ENCODE measurements around the gene FAF1. TPM values are rescaled to one million over a fixed set of nuclear protein-coding genes. Genes with fewer than 3 reads are reported as not detected.

The FAF1 gene
- total RNA-seq, 1 experiment from 2014 or later, result 135 TPM

DNA sequence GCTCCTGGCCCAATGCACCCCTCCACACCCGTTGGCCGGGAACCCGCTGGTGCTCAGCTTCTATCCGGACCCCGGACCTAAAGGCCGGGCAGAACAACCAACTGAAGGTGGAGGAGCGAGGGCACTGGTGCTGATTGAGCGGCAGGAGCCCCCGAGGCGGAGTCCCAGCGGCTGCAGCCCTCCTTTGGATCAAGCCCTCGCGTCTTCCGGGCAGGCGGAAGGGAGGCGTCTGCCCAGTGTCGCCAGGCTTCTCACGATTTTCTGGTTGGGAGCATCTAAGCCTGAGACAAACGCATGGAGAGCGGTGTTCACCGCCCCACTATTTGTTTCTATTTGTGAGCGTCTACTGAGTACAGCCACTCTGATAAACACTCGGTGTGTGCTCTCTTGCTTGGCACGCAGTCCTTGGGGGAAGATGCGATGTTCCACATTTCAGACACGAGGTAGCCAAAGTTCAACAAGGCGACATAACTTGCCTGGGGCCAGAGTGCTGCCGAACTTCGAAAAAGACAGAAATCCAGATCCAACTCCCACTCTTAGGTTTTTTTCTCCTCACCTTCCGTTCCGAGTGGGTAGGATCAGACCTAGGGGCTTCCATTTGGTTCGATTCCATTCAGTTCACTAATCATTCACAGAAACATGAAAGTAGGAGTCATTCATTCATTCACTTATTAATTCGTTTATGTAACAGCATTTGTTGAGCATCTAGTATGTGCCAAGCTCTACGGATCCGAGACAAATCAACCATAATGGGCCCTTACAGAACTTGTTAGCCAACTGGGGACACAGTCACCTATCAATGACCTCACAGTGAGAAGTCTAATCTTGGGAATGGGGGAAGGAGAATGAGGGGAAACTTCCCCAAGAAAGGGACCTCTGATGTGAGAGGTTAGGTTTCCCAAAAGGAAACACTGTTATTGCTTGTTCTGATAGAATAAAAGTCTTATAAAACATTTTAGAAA is 532.0 kb downstream of the FAF1 start:
- DNase-seq (ENCODE audit: low read depth), result peak; percentile 43

DNA sequence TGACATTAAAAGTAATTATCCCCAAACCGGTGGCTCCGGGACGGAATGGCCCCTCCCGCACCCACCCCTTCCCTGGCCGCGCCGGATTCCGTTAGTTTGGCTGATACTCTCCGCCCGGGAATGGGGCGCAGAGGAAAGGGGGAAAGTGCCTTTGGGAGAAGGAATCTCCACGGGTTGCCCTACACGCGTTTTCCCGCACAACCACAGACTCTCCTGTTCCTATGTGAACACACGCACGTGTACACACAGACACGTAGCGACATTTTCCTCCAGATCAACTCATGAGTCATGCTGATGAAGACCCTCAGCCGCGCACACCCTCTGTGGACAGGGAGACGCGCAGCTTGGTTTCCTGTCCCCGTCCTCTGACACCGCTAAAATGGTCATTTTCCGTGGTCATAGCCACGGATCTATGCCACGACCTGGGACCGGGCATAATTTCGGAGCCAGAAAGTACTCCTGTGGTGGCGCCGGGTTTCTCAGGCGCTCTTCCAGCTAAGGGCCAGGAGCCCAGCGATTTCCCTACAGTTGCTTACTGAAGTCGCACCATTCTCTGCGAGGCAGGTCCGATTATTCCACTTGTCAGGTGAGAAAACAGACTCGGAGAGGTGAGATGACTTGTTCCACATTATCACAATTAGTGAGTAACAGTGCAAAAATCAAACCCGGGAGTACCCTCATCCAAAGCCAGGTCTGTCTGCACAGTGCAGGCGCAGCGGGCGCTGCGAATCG is 532.8 kb downstream of the FAF1 start:
- DNase-seq (ENCODE audit: low read depth), result peak; percentile 41

DNA sequence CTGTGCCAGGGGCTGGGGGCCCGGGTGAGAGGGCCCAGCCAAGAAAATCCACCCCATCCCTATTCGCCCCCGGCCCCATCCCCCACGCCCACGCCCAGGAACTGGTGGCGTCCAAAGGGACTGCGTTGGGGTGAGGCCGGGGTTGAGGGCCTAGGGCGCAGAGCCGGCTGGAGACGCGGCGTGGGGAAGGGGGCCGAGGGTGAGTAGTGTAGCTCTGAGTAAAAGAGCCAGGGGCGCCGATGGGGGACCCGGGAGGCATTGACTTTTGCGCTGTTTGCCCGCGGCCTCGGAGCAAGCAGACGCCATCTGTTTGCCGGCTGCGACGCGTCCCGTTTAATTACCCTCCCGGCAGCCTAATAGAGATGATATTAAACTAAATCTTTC is 533.4 kb downstream of the FAF1 start:
- DNase-seq (ENCODE audit: low read depth), result no peak

DNA sequence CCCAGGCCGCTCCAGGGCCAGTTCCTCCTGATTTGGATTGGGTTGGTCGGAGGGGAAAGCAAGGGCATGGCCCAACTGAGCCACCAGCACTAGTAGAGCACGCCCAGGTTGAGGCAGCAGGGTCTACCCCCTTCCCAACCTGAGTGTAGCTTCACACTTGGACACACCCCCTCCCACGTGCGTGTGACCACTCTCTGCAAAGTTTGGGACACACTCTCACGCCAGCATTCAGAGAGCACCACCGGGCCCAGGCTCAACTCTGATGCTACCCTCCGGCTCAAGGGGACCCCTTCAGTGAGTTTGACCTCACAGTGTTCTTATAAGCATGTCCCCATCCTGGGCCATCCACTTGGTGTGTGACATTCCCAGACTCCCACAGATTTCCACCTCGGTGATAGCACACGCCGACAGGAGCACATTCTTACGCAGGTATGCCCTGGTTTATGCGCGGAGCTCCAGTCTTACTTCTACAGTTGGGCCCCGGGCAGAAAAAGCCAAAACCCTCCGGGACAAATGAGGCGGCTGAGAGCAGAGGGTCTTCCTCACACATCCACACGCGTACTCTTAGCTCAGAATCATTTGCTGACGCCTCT is 533.9 kb downstream of the FAF1 start:
- no peak for DNase-seq (ENCODE audit: low read depth)

DNA sequence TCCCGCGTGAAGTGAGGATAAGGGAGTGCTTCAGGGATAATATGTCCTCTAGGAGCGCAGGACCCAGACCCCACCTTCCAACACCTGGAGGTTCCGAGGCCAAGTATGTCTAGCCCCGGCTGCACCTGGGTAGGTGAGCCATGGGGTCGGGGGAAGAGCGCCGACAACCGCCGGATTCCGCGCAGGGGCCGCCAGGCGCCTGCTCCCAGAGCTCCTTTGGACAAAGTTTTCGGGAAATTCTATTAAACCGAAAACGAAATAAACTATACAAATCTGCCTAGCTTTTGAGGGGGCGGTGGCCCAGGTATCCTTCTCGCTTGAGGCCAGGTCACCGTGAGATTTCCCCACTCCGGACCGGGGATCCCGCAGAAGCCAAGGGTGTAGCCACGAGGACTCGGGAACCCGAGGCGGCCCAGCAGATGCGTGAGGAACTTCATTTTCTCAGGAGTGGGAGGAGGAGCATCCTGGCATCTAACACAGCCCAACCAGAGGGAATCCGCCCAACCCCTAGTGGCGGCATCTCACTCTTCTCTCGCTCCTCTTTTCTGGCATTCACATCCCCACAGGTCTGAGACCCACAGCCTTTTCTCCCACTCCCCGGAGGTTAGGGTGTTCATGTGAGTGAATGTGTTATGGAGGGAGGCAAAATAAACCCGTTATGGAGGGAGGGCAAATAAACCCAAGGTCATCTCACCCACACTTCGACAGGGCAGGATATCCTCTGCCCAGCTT is 534.5 kb downstream of the FAF1 start:
- DNase-seq (ENCODE audit: low read depth), result peak; percentile 60

DNA sequence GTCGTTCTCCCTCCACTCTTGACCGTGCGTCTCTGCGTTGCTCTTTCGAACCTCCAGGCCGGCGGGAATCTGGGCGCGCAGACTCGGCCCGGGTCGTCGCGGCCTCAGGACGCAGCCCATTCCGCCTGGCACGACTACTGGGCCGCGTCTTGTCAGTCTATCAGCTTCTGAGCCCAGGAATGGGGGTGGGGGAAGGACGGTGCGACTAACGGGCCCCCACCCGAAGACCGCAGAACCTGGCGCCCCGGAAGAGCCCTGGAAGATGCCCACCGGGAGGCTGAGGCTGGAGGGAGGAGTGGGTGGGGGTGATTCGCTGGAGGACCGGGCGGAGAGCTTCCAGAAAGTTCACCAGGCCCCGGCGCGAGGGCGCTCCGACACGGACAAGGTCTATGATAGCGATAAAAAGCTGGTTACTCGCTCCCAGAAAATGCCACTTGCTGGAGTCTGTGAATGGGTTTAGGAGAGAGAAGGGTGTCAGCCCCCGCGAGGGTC is 535.1 kb downstream of the FAF1 start:
- DNase-seq (ENCODE audit: low read depth), result peak; percentile 35

DNA sequence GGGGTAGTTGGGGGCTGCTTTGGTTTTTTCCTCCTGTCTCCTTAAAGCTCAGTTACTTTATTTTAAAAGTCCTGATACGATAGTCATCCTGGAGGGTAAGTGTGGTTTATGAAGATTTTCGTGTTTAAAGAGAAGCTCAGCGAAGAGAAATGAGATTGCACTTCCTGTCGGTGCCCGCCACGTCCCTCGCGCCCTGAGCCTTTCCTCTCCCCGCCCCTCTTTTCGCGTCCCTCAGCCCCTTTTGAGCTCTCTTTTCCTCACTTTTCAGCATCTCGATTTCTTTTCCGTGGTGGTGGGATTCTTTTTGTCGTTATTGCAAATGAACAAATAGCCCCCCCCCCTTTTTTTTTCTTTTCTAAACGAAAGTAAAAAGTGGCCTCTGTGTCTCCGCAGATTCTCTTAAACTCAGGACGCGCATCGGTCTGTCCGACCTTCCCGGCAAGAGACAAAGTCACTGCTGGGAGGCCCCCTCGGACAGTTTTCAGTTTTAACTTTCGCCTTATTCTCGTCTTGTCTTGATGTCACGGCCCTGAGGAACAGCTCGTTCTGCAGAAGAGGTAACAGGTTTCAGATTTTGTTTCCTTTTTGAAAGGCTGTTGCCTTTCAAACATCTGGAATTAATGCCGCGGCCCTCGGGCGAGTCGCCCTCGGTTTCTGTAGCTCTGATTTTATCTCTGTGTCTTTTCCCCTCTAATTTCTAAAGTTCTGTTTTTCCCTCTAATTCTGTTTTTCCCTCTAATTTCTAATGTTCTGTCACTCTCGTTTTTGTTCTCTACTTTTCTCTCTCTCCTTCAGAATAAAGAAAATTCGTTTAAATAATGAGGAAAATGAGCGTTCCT is 535.8 kb downstream of the FAF1 start:
- peak; percentile 52 for DNase-seq (ENCODE audit: low read depth)

DNA sequence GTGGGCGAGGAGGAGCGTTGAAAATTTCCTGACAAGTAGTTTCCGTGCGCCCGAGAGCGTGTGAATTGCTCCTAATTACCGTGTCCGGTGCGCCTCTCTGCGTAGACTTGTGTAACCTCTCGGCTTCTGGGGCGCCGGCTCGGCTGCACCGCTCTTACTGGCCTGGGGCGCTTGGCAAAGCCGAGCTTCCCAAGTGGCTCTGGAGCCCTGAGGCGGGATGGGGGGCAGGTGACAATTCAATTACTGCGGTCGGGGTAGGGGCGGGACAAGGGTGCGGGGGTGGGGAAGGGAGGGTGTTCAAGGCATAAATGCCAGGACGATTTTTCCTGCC is 536.4 kb downstream of the FAF1 start:
- DNase-seq (ENCODE audit: low read depth), result peak; percentile 84

DNA sequence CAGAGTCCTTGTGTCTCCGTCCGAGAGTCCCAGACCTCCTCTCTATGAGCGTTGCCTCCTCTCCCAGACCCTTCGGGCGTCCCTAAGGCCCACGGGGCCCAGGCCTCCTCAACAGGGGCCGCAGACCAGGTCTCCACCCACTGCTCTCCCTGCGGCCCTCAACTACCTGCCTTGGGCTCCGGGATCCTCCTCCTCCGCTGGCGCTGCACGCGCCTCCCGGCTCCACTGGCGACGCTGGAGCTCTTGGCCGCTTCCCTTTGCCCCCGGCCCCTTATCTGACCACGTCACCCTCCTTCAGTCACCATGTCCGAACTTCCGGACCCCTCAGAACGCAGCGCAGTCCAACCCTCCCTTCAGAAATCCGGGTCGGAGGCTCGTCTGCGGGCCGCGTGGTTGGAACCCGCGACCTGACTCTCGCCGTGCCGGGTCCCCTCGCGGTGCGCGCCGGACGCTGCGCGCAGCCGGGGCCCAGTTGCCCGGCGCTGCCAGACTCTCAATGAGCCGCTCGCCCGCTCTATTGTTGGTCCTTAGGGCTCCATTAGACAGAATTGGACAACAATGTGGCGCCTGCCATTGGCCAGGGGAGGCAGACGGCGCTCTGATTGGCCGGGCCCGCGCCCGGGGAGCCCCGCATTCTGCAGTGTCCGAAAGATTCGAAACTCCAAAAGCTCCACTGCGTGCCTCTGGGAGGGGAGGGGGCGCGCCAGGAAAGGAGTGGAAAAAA is 537.0 kb downstream of the FAF1 start, which contains the start of gene DMRTA2:
DMRTA2 (minus strand) TSS at position 498 of the 724 bp plus-strand sequence. CDS start 1,907 bp downstream, outside the sequence.
- DNase-seq (ENCODE audit: low read depth), result peak; percentile 82

DNA sequence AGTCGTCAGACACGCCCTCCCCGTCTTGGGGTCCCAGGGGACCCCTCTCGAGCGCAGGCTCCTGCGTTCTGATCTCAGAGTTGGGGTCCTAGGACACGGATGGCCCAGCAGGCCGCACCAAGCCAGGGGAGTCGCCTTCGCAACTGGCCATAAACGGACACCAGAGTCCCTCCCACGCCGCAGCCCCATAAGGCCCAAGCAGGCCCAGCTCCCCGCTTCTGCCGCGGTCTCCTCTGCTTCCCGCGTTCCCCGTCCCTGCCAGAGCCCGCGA is 537.5 kb downstream of the FAF1 start:
- DNase-seq (ENCODE audit: low read depth), result no peak

DNA sequence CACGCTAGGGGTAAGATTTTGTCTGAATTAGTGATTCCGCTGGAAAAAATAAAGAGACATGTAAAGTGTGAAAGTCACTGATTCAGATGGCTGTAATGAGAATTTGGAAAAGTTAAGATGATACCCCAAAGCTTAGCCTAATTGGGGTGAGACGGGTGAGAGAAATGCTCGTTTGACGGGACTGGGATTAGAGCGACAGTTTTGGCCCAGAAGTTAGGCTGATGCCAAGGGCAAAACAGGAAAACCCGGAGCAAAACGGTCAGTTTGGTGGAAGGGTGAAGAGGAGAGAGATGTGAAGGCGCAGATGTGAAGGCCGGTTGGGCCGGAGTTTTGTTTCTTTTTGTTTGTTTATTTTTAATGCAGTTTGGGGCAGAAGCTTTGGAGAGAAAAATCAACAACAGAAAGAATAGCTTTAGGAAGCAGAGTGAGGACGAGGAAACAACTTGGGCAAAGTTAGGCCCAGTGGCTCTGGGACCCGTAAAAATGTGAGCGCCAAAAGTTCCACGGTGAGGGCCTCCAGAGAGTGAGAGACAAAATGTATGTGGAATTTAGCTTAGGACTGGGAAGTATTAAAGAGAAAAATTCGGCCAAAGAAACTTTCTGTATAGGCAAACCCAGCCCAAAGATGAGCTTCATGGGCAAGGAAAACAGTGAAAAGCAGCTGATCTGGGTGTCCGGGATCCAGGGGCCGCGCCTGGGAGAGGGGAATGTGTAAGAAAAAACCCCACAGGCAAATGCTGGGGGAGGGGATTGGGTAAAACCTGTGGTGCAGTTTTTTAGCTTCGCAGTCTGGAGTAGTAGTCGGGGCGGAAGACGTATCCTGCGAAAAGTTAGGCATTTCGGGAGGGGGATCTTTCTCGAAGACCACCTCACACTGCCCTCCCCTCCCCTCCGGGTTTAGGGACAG is 538.0 kb downstream of the FAF1 start:
- no peak for DNase-seq (ENCODE audit: low read depth)

DNA sequence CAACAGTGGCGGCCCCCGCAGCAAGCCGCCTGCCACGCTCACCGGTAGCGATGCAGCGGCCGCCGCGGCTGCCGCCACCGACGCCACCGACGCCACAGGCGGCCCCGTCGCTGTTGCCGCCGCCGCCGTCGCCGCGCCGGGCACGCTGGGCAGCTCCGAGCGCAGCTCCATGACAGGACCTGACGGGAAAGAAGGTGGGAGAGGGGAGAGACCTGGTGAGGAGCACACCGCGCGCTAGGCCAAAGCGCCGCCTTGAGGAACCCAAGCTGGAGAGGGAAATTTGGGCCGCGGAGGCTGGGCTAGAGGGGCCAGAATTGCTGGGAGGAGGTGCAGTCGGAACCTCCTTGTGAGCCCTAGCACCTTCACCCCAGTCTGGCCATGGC is 538.7 kb downstream of the FAF1 start:
- no peak for DNase-seq (ENCODE audit: low read depth)

DNA sequence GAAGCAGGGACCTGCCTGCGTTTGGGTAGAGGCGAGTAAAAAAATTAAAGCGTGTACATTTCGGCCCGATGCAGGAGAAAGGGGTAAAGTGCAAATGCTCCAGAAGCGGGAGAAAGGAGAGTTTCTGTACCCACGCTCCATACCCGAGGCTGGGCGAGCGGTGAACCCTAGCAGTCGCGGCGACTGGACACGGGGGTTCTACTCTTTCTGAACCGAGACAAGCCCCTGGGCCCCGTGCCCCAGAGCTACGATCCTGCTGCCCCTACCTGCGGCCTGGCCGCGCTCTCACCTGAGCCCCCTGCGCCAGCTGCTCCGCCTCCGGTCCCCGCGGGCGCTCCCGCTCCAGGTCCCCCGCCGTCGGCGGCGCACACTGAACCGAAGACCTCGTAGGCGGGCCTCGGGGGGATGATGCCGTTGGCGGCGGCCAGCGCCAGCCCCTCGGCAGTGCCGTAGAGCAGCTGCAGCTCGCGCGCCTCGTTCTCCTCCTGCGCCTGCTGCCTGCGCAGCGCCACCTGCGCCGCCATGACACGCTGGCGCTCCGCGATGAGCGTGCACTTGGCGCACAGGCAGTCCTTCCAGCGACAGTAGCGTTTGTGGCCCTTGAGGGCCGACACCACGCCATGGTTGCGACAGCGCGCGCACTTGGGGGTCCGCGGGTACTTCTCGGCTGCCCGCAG is 539.2 kb downstream of the FAF1 start:
- DNase-seq (ENCODE audit: low read depth), result no peak

DNA sequence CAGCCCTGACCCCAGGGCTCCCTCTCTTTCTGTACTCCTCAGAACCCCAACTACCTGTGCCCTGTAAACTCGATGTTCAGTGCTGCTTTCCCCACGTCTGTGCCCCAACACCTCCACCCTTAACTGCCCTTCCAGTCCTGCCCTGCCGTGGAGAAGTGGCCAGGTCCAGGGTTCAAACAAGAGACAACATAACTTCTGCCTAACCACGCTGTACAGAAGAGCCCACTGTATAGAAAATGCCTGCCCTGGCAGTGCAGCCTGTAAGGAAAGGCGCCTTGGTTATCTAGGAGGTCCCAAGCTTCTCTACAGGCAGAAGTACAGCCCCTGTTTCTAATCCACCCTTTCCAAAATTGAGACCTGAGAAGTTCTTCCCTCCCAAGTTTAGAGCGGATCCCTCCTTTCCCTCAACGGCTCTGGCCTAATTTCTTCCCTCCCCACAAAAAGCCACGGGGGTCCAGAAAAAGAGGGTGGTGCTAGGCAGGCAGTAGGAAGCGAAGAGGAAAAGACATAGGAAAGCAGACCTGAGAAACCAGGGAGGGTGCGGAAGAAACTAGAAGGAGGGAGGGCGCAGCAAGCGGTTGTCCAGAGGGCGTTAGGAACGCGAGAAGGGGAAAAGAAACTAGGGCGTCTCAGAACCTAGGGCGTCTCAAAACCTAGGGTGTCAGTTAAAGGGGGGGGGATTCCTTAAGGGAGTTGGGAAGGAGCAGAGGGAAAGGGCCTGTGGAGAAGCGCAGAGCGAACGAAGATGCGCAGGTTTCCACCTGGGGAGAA is 540.0 kb downstream of the FAF1 start:
- no peak for DNase-seq (ENCODE audit: low read depth)

DNA sequence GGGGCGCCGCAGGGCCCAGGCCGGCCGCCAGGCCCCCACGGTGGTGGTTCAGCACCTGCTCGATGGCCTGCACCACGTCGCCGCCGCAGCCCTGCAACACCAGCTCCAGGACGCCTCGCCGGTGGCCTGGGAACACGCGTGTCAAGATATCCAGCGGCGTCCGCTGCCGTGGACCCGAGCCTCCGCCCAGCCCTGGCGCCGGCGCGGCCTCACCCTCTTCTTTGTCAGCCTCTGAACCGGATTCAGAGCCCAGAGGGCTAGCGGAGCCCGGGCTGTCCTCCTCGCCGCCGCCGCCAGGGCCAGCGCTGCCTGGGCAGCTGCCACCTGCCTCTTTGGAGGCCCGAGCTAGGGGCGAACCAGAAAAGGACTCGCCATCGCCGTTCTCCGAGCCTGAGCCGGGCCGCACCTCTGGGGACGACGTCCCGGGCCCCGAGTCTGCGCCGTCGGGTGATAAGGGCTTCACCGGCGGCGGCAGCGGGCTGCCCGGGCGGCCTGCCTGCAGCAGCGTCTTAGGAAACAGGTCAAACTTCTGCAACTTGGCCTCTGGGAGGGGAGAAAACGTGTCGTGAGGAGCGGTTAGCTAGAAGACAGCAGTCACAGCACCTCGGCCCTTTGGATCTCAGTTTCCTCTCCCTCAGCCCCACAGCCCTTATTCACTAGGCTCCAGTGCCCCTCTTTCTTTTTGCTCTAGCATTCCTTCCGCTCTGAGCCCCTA is 540.7 kb downstream of the FAF1 start:
- DNase-seq (ENCODE audit: low read depth), result no peak

DNA sequence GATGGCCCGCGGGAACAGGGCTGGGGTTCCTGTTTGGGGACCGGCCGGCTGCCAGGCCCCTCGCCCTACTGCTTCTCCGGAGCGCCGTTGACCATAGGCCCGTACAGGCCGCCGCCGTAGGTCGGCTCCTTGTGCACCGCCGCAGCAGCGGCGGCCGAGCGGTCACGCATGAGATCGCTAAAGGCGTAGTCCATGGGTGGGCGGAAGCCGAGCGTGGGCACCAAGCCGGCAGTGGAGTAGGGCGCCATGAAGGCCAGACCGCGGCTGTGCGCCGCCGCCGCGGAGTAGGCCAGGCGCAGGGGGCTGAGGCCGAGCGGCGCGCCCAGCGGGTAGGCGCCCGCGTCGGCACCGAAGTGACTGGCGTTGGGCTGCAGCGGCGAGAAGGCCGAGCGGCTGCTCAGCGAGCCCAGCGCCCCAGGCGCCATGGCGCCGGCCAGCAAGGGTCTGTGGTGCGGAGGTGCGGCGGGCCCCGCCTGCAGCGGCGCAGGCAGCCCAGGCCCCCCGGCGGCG is 541.4 kb downstream of the FAF1 start:
- no peak for DNase-seq (ENCODE audit: low read depth)

Measured in M059J (cell line).